ENCODE data around the gene NEU2.
"Not testable (repeated sequence)": the region's sequence is repeated elsewhere in the genome, so short reads cannot be mapped to it uniquely, and the experiment has no call there.

Gene NEU2

GRCh38 chr2:233011268-233011650 lies 21.2 kb upstream of the NEU2 start:
- no peak for DNase-seq

GRCh38 chr2:233011702-233012131 lies 20.8 kb upstream of the NEU2 start:
- no peak for DNase-seq

- DNase-seq, result no peak
Measured at GRCh38 chr2:233012301-233012971, 20.0 kb upstream of the NEU2 start.

GRCh38 chr2:233013027-233013461 lies 19.4 kb upstream of the NEU2 start, which contains the start of gene NGEF:
Gene NGEF (minus strand): TSS chr2:233013256. CDS start chr2:232974890, 38,366 bp downstream.
- no peak for DNase-seq

- DNase-seq, result no peak
Measured at GRCh38 chr2:233013650-233014049, 18.8 kb upstream of the NEU2 start.

GRCh38 chr2:233015019-233015645 lies 17.3 kb upstream of the NEU2 start:
- no peak for DNase-seq

GRCh38 chr2:233017947-233018346 lies 14.5 kb upstream of the NEU2 start:
- no peak for DNase-seq

- not testable (repeated sequence) for DNase-seq
Measured at GRCh38 chr2:233019610-233020009, 12.9 kb upstream of the NEU2 start.

GRCh38 chr2:233020454-233020853 lies 12.0 kb upstream of the NEU2 start:
- DNase-seq, result no peak

- no peak for DNase-seq
Measured at GRCh38 chr2:233021771-233022170, 10.7 kb upstream of the NEU2 start.

- DNase-seq, result no peak
Measured at GRCh38 chr2:233022561-233022960, 9.9 kb upstream of the NEU2 start.

- DNase-seq, result no peak
Measured at GRCh38 chr2:233023007-233023760, 9.3 kb upstream of the NEU2 start.

- no peak for DNase-seq
Measured at GRCh38 chr2:233023761-233024410, 8.6 kb upstream of the NEU2 start.

- DNase-seq, result no peak
Measured at GRCh38 chr2:233025706-233026105, 6.8 kb upstream of the NEU2 start.

- no peak for DNase-seq
Measured at GRCh38 chr2:233026198-233026813, 6.2 kb upstream of the NEU2 start.

- DNase-seq, result no peak
Measured at GRCh38 chr2:233029321-233029720, 3.2 kb upstream of the NEU2 start.

GRCh38 chr2:233031556-233032500 lies 644 bp upstream of the NEU2 start:
- DNase-seq, result no peak

GRCh38 chr2:233033672-233034071 lies 1.2 kb downstream of the NEU2 start:
- no peak for DNase-seq

GRCh38 chr2:233034091-233034882 lies 1.8 kb downstream of the NEU2 start:
- no peak for DNase-seq

GRCh38 chr2:233035426-233036161 lies 3.1 kb downstream of the NEU2 start:
- DNase-seq, result no peak
